Measurements from ENCODE around the gene RER1.

Gene RER1

GRCh38 chr1:2376931-2377672 lies 14.5 kb upstream of the RER1 start:
- DNase-seq, result no peak

- no peak for DNase-seq
These were observed 13.7 kb upstream of the RER1 start for GRCh38 chr1:2377751-2378440.

GRCh38 chr1:2378441-2378851 lies 13.2 kb upstream of the RER1 start:
- no peak for DNase-seq

- no peak for DNase-seq
These were observed 12.5 kb upstream of the RER1 start for GRCh38 chr1:2378956-2379732.

GRCh38 chr1:2379733-2380404 lies 11.8 kb upstream of the RER1 start:
- no peak for DNase-seq

GRCh38 chr1:2380816-2381591 lies 10.6 kb upstream of the RER1 start:
- no peak for DNase-seq

- DNase-seq, result peak; percentile 71 to 78
These were observed 9.7 kb upstream of the RER1 start for GRCh38 chr1:2381741-2382620.

- DNase-seq, result peak; percentile 26 to 31
These were observed 8.8 kb upstream of the RER1 start for GRCh38 chr1:2382621-2383361.

- DNase-seq, result no peak
These were observed 8.1 kb upstream of the RER1 start for GRCh38 chr1:2383576-2383975.

- DNase-seq, result no peak
These were observed 7.3 kb upstream of the RER1 start for GRCh38 chr1:2384130-2384860.

GRCh38 chr1:2384941-2385481 lies 6.6 kb upstream of the RER1 start:
- DNase-seq, result no peak

- DNase-seq, result no peak
These were observed 5.9 kb upstream of the RER1 start for GRCh38 chr1:2385606-2386280.

GRCh38 chr1:2386636-2387611 lies 4.7 kb upstream of the RER1 start:
- DNase-seq, result no peak

GRCh38 chr1:2388004-2388913 lies 3.4 kb upstream of the RER1 start:
- DNase-seq, result no peak

GRCh38 chr1:2389644-2390043 lies 2.0 kb upstream of the RER1 start:
- DNase-seq, result no peak

GRCh38 chr1:2391931-2392509 lies 379 bp downstream of the RER1 start:
- no peak for DNase-seq

Data from stimulated activated CD4-positive, alpha-beta T cell treated with anti-CD3 and anti-CD28 coated beads, Interleukin-2, amount 100 ng/mL, for 48 hours (primary cell).